ENCODE measurements around the gene RNF13.
"Not testable (repeated sequence)": the region's sequence is repeated elsewhere in the genome, so short reads cannot be mapped to it uniquely, and the experiment has no call there.

RNF13 gene

DNA sequence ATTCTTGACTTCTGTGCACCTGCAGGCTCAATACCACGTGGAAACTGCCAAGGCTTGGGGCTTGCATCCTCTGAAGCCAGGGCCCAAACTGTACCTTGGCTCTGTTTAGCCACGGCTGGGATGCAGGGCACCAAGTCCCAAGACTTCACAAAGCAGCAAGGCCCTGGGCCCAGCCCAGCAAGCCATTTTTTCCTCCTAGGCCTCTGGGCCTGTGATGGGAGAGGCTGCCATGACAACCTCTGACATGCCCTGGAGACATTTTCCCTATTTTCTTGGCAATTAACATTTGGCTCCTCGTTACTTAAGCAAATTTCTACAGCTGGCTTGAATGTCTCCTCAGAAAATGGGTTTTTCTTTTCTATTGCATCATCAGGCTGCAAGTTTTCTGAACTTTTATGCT lies 25.5 kb downstream of the RNF13 start:
- not testable (repeated sequence) for DNase-seq (ENCODE audit: low read depth, low spot score); H3K27me3 ChIP-seq (ENCODE audit: control insufficient read depth, insufficient read depth, low read length); H3K36me3 ChIP-seq (ENCODE audit: control insufficient read depth, insufficient read depth, low read length); H3K4me3 ChIP-seq (ENCODE audit: low read length); H3K4me1 ChIP-seq (ENCODE audit: control insufficient read depth, insufficient read depth, low read length); H3K9me3 ChIP-seq (ENCODE audit: control insufficient read depth, insufficient read depth, low read length); H3K27ac ChIP-seq (ENCODE audit: low read length)
- WGBS (ENCODE audit: insufficient coverage, insufficient read length): no CpG with 5 or more reads among the region's 3 CpGs

DNA sequence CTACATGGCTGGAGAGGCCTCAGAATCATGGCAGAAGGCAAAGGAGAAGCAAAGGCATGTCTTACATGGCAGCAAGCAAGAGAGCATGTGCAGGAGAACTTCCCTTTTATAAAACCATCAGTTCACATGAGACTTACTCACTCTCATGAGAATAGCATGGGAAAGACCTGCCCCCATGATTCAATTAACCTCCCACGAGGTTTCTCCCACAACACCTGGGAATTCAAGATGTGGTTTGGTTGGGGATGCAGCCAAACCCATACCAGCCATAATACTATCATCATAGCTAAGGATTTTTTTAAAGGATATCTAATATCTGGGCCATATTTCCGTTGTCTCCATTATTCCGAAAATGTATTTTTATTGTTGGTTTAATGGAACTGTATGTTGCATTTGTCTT lies 26.5 kb downstream of the RNF13 start:
- H3K4me1 ChIP-seq (ENCODE audit: control insufficient read depth, insufficient read depth, low read length); H3K4me3 ChIP-seq (ENCODE audit: low read length); DNase-seq (ENCODE audit: low read depth, low spot score); H3K27ac ChIP-seq (ENCODE audit: low read length); H3K9me3 ChIP-seq (ENCODE audit: control insufficient read depth, insufficient read depth, low read length); H3K27me3 ChIP-seq (ENCODE audit: control insufficient read depth, insufficient read depth, low read length); H3K36me3 ChIP-seq (ENCODE audit: control insufficient read depth, insufficient read depth, low read length): not testable (repeated sequence)
- WGBS (ENCODE audit: insufficient coverage, insufficient read length): no CpG with 5 or more reads among the region's 3 CpGs

DNA sequence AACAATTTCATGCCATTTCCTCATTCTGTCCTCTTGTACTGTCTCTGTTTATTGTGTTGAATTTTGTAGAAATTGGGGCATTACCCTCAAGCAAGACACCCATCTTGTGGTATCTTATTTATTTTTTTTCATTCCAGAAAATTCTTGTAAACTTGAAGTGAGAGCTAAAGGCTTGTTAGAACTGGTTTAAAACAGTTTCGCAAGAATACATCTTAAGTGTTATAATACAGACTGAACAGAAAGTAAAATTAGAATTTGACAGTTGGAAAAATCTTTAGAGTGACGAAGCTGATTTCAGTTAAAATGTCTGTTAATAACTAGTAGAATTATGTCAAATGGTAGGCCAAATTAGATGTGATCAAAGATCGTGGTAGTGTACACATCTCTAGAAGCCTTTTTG lies 26.9 kb downstream of the RNF13 start:
- WGBS (ENCODE audit: insufficient coverage, insufficient read length): no CpG with 5 or more reads among the region's 3 CpGs
- Histone ChIP-seq H3K4me3 (ENCODE audit: low read length) (no peak overlapping the region), H3K27me3 (ENCODE audit: control insufficient read depth, insufficient read depth, low read length) (no peaks in the 10 kb centered on the region), H3K36me3 (ENCODE audit: control insufficient read depth, insufficient read depth, low read length) (no peaks in the 10 kb centered on the region), H3K27ac (ENCODE audit: low read length) (no peak overlapping the region), H3K4me1 (ENCODE audit: control insufficient read depth, insufficient read depth, low read length) (no peaks in the 10 kb centered on the region), H3K9me3 (ENCODE audit: control insufficient read depth, insufficient read depth, low read length) (peaks cover 2% of the 10 kb centered on the region)
- DNase-seq (ENCODE audit: low read depth, low spot score): no peak

DNA sequence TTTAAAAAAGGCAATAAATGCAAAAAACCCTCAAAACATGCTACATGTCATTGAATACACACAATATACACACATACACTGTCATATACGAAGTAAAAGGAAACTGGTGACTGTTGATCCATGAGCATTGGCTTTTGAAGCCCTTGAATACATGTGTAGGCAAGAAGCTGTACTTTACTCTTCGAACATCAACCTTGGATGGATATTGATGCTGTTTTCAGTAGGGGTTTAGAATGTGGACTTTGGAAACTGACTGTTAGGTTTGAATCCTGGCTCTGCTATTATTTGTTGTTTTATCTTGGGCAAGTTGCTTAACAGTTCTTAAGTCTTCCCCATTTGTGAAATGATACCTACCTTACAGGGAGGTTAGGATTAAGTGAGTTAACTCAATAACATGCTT lies 30.5 kb downstream of the RNF13 start:
- H3K27me3 ChIP-seq (ENCODE audit: control insufficient read depth, insufficient read depth, low read length): no peaks in the 10 kb centered on the region
- H3K4me3 ChIP-seq (ENCODE audit: low read length): no peak overlapping the region
- no peaks in the 10 kb centered on the region for H3K4me1 ChIP-seq (ENCODE audit: control insufficient read depth, insufficient read depth, low read length)
- H3K9me3 ChIP-seq (ENCODE audit: control insufficient read depth, insufficient read depth, low read length): no peaks in the 10 kb centered on the region
- no peak overlapping the region for H3K27ac ChIP-seq (ENCODE audit: low read length)
- DNase-seq (ENCODE audit: low read depth, low spot score): no peak
- H3K36me3 ChIP-seq (ENCODE audit: control insufficient read depth, insufficient read depth, low read length): no peaks in the 10 kb centered on the region; the same call in 1 of the 2 replicates
- WGBS (ENCODE audit: insufficient coverage, insufficient read length): no CpG with 5 or more reads among the region's 2 CpGs

DNA sequence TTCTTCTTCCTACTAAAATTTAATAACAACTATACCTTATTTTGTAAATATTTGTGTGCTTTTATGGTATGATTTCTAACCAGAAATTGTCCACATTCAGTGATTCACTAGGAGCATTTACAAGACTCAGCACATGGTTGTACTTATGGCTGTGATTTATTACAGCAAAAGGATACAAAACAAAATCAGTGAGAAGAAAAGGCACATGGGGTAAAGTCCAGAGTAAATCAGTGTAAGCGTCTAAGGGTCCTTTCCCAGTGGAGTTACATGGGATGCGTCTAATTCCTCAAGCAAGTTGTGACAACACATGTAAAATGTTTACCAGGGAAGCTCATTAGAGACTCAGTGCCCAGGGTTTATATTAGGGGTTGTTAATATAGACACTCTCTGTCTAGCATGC lies 31.1 kb downstream of the RNF13 start:
- no CpG with 5 or more reads among the region's 2 CpGs for WGBS (ENCODE audit: insufficient coverage, insufficient read length)
- H3K36me3 ChIP-seq (ENCODE audit: control insufficient read depth, insufficient read depth, low read length): no peaks in the 10 kb centered on the region; the same call in 1 of the 2 replicates
- no peak overlapping the region for H3K4me3 ChIP-seq (ENCODE audit: low read length)

DNA sequence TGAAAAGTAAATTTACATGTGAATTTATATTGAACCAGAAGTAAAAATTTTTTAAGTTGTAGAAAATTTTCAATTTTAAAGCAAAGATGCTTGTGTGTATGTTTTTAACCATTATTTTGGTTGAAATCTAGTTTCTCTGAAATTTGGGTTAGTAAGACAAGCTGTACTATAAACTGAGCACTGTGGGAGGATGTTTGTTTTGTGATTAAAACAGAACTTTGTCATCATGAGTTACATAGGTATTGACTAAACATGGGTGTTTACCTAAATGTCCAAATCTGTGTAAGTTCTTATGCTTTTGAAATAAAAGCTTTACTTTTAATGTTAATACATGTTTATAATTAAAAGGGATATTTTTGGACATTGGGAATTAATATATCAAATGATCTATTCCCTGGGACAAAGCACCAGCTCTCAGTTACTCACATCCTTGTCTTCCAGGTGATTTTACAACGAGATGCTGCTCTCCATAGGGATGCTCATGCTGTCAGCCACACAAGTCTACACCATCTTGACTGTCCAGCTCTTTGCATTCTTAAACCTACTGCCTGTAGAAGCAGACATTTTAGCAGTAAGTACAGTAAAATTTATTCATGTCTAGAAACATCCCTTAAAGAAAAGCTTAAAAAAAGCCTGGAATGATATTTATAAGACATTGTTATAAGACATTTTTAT lies 32.7 kb downstream of the RNF13 start:
- no CpG with 5 or more reads among the region's 1 CpG for WGBS (ENCODE audit: insufficient coverage, insufficient read length)
- no peaks in the 10 kb centered on the region for H3K4me1 ChIP-seq (ENCODE audit: control insufficient read depth, insufficient read depth, low read length)
- no peak for DNase-seq (ENCODE audit: low read depth, low spot score)
- H3K27ac ChIP-seq (ENCODE audit: low read length): no peak overlapping the region
- no peaks in the 10 kb centered on the region for H3K27me3 ChIP-seq (ENCODE audit: control insufficient read depth, insufficient read depth, low read length)
- no peak overlapping the region for H3K4me3 ChIP-seq (ENCODE audit: low read length)
- H3K9me3 ChIP-seq (ENCODE audit: control insufficient read depth, insufficient read depth, low read length): no peaks in the 10 kb centered on the region
- no peaks in the 10 kb centered on the region; the same call in 1 of the 2 replicates for H3K36me3 ChIP-seq (ENCODE audit: control insufficient read depth, insufficient read depth, low read length)

More for the DNA sequence above, 31.1 kb downstream of the RNF13 start:
- Histone ChIP-seq H3K9me3 (ENCODE audit: control insufficient read depth, insufficient read depth, low read length) (no peaks in the 10 kb centered on the region), H3K27ac (ENCODE audit: low read length) (no peak overlapping the region), H3K27me3 (ENCODE audit: control insufficient read depth, insufficient read depth, low read length) (no peaks in the 10 kb centered on the region), H3K4me1 (ENCODE audit: control insufficient read depth, insufficient read depth, low read length) (no peaks in the 10 kb centered on the region)
- DNase-seq (ENCODE audit: low read depth, low spot score): no peak

DNA sequence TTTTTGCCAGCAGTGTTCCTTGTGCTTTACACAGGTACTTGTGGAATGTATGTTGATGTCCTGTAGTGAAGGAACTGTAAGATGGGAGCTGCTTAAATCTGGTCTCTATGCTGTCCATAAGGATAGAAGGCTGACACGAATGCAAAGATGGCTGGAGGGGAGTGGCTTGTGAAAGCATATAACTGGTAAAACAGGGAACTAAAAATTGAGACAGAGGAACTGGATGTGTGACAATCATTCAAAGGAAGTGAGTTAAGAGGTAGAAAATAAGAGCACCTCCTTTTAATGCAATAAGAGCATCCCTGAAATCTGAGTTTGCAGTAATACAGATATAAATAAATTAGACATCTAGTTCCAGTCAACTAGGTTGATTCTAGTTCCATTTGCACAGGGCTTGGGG lies 35.2 kb downstream of the RNF13 start:
- Histone ChIP-seq H3K4me3 (ENCODE audit: low read length) (no peak overlapping the region), H3K4me1 (ENCODE audit: control insufficient read depth, insufficient read depth, low read length) (no peaks in the 10 kb centered on the region), H3K27ac (ENCODE audit: low read length) (no peak overlapping the region), H3K27me3 (ENCODE audit: control insufficient read depth, insufficient read depth, low read length) (no peaks in the 10 kb centered on the region; the same call in 1 of the 2 replicates), H3K36me3 (ENCODE audit: control insufficient read depth, insufficient read depth, low read length) (no peaks in the 10 kb centered on the region; the same call in 1 of the 2 replicates), H3K9me3 (ENCODE audit: control insufficient read depth, insufficient read depth, low read length) (no peaks in the 10 kb centered on the region)
- WGBS (ENCODE audit: insufficient coverage, insufficient read length): no CpG with 5 or more reads among the region's 1 CpG
- DNase-seq (ENCODE audit: low read depth, low spot score): no peak

DNA sequence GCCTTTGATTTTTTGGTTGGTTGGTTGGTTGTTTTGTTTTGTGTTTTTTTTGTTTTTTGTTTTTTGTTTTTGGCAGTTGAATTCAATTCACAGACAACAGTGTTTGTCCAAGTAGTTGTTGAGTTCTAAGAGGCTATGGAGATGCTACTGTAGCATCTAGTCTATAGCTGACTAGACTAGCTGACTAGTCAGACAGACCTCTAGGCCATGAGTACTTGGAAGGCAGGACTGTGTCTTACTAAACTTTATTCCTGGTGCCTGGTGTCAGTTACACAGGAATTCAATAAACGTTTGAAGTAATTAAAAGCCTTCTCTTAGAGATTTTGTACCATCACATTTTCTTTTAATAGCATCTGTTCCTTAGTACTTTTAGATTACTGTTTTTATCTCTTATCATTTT lies 35.7 kb downstream of the RNF13 start:
- no peaks in the 10 kb centered on the region; the same call in 1 of the 2 replicates for H3K36me3 ChIP-seq (ENCODE audit: control insufficient read depth, insufficient read depth, low read length)
- H3K4me3 ChIP-seq (ENCODE audit: low read length): no peak overlapping the region
- H3K27me3 ChIP-seq (ENCODE audit: control insufficient read depth, insufficient read depth, low read length): no peaks in the 10 kb centered on the region; the same call in 1 of the 2 replicates
- H3K4me1 ChIP-seq (ENCODE audit: control insufficient read depth, insufficient read depth, low read length): no peaks in the 10 kb centered on the region
- no peaks in the 10 kb centered on the region for H3K9me3 ChIP-seq (ENCODE audit: control insufficient read depth, insufficient read depth, low read length)
- no peak overlapping the region for H3K27ac ChIP-seq (ENCODE audit: low read length)
- WGBS (ENCODE audit: insufficient coverage, insufficient read length): no CpG with 5 or more reads among the region's 1 CpG
- no peak for DNase-seq (ENCODE audit: low read depth, low spot score)

DNA sequence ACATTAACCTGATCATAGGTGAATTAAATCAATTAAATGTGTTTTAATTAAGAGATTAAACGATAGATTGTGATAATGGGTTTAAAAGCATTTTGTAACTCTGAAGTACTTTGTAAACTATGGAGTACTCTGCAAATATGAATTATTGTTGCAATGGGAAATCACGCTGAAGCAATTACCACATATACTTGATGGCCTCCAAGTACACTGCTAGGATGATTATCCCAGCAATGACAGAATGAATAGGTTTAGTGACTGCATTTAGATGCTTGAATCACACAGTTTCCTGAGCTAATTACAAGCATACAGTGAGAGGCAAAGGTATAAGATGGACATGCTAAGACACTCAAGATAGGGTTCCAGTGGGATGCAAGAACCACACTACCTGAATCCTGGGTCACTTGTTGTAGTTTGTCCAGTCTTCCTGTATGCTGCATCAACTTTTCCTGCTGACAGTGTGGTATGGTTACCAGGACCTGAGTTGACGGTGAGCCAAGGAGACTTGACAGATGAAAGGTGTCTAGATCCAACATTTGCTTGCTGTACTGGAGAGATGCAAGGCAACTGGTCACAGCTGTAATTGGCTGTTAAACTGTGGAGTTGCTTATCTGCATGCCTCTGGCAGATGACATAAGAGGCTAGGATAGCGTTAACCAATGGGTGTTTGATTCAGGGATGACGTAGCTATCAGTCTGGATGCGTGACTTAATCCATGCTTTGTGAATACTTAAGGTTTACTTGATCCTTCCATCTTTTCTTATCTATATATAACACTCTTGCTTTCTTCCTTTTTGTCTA lies 38.0 kb downstream of the RNF13 start:
- H3K27me3 ChIP-seq (ENCODE audit: control insufficient read depth, insufficient read depth, low read length): no peaks in the 10 kb centered on the region; the same call in 1 of the 2 replicates
- DNase-seq (ENCODE audit: low read depth, low spot score): no peak
- 100% methylated on average over 1 of the region's 6 CpGs for WGBS (ENCODE audit: insufficient coverage, insufficient read length)
- no peaks in the 10 kb centered on the region for H3K4me1 ChIP-seq (ENCODE audit: control insufficient read depth, insufficient read depth, low read length)
- no peaks in the 10 kb centered on the region; the same call in 1 of the 2 replicates for H3K36me3 ChIP-seq (ENCODE audit: control insufficient read depth, insufficient read depth, low read length)
- no peak overlapping the region for H3K4me3 ChIP-seq (ENCODE audit: low read length)
- no peaks in the 10 kb centered on the region for H3K9me3 ChIP-seq (ENCODE audit: control insufficient read depth, insufficient read depth, low read length)
- H3K27ac ChIP-seq (ENCODE audit: low read length): no peak overlapping the region

DNA sequence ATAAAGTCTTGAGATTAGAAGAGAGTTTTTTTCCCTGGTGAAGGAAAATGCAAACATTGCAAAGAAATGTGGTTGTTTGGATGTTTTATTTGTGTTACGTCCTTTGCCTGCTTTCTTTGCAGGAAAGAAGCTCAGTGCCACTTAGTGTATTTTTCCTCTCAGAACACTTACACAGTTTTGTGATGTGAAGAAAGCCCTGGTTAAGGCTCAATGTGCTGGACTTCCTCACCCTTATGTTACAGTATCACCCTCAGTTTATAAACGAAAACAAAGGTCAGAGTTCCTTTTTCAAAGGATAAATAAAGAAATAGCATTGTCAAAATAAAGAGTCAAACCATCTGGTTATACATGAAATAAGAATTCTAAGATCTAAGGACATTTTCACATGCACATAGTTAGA lies 45.9 kb downstream of the RNF13 start:
- H3K4me1 ChIP-seq (ENCODE audit: control insufficient read depth, insufficient read depth, low read length): no peaks in the 10 kb centered on the region
- no CpG with 5 or more reads among the region's 2 CpGs for WGBS (ENCODE audit: insufficient coverage, insufficient read length)
- no peaks in the 10 kb centered on the region for H3K9me3 ChIP-seq (ENCODE audit: control insufficient read depth, insufficient read depth, low read length)
- no peak for DNase-seq (ENCODE audit: low read depth, low spot score)
- H3K27ac ChIP-seq (ENCODE audit: low read length): no peak overlapping the region
- H3K4me3 ChIP-seq (ENCODE audit: low read length): no peak overlapping the region
- no peaks in the 10 kb centered on the region for H3K27me3 ChIP-seq (ENCODE audit: control insufficient read depth, insufficient read depth, low read length)
- H3K36me3 ChIP-seq (ENCODE audit: control insufficient read depth, insufficient read depth, low read length): no peaks in the 10 kb centered on the region

Measured in iPS DF 6.9 (cell line).